GM12878 (cell line): ENCODE measurements around the gene GRIK4. TPM values are rescaled to one million over a fixed set of nuclear protein-coding genes. Genes with fewer than 3 reads are reported as not detected.

Experiments used
- ATAC-seq: fragments of 200-7000 bp; cut with Tn5 transposase; 3 replicates; pipeline ENCODE4 v1.9.1; 2020; ENCODE audit warnings: mild to moderate bottlenecking, moderate library complexity
- BruUV-seq: library from RNA; stranded (reverse); fragments of 400-500 nt; replicated peaks from 2 replicates; lab custom pipeline; 2021; lab: Mats Ljungman, UMichigan
- CTCF ChIA-PET: fragments of 300-600 bp; sonication (Branson Sonifier 250); formaldehyde crosslinking; extraction: SDS; loops from one replicate; lab custom pipeline; 2021; ENCODE audit warnings: inconsistent platforms; lab: Yijun Ruan, JAX
- POLR2A ChIA-PET: fragments of 350-600 bp; formaldehyde crosslinking; extraction: SDS; loops from one replicate; lab custom pipeline; 2021; ENCODE audit warnings: inconsistent platforms; lab: Charles Lee
- RAD21 ChIA-PET: fragments of 300-600 bp; sonication (Branson Sonifier 250); formaldehyde crosslinking; loops from one replicate; lab custom pipeline; 2023; ENCODE audit warnings: antibody characterized with exemption; ENCODE audit not compliant: unreplicated experiment; lab: Charles Lee
- SMC1A ChIA-PET: fragments of 300-600 bp; sonication (Branson Sonifier 250); formaldehyde crosslinking; loops from one replicate; lab custom pipeline; 2023; ENCODE audit not compliant: unreplicated experiment, uncharacterized antibody; lab: Charles Lee
- DNase-seq: peaks from one replicate; pipeline ENCODE4 v3.0.0-alpha.2; 2011; ENCODE audit warnings: low read depth, low spot score
- FAIRE-seq: peaks from 3 replicates; lab custom pipeline; 2011; peaks lifted over from hg19 to GRCh38; lab: Jason Lieb, UNC
- H2AFZ ChIP-seq: 2 replicates; pipeline ENCODE4 v1.6.0; 2011; ENCODE audit warnings: low read depth, low read length, control low read depth; ENCODE audit not compliant: control insufficient read depth
- H3K27ac ChIP-seq: 2 replicates; pipeline ENCODE4 v1.5.1; 2011; ENCODE audit warnings: control low read depth; ENCODE audit not compliant: control insufficient read depth, insufficient read depth
- H3K27me3 ChIP-seq, 2 experiments: replicated peaks in 1 of 2; 2 replicates each; pipeline versions ENCODE4 v1.6.0 to v1.6.1; 2011; ENCODE audit warnings: low read length in 1 of 2; ENCODE audit not compliant: control insufficient read depth in 2 of 2, insufficient read depth in 2 of 2
- H3K36me3 ChIP-seq, 2 experiments: 2 replicates each; pipeline ENCODE4 v1.5.1; 2011; ENCODE audit warnings: low read length in 1 of 2; ENCODE audit not compliant: control insufficient read depth in 2 of 2, insufficient read depth in 2 of 2
- H3K4me1 ChIP-seq: 2 replicates; pipeline ENCODE4 v1.6.1; 2011; ENCODE audit warnings: mild to moderate bottlenecking, low read length, moderate library complexity, mixed read lengths; ENCODE audit not compliant: control insufficient read depth, insufficient read depth
- H3K4me2 ChIP-seq: 2 replicates; pipeline ENCODE4 v1.6.0; 2011; ENCODE audit warnings: control low read depth; ENCODE audit not compliant: control insufficient read depth, insufficient read depth
- H3K4me3 ChIP-seq: fragments of 200-600 bp; sonication (generic); 2 replicates; pipeline ENCODE4 v1.5.1; 2016
- H3K79me2 ChIP-seq: 2 replicates; pipeline ENCODE4 v1.6.0; 2011; ENCODE audit warnings: low read length; ENCODE audit not compliant: control insufficient read depth, insufficient read depth
- H3K9ac ChIP-seq: 2 replicates; pipeline ENCODE4 v1.8.0; 2011; ENCODE audit warnings: low read length, control low read depth, mixed read lengths; ENCODE audit not compliant: control insufficient read depth, insufficient read depth
- H3K9me3 ChIP-seq: replicated peaks from 3 replicates; pipeline ENCODE4 v1.5.1; 2011; ENCODE audit warnings: mild to moderate bottlenecking, low read length; ENCODE audit not compliant: control insufficient read depth, insufficient read depth
- H4K20me1 ChIP-seq: 2 replicates; pipeline ENCODE4 v1.6.0; 2011; ENCODE audit not compliant: control insufficient read depth, insufficient read depth
- CHD1 ChIP-seq: IDR thresholded peaks from 2 replicates; pipeline ENCODE4 v1.6.1; 2012; ENCODE audit warnings: low read depth, low read length, improper control_type of control experiment
- E4F1 ChIP-seq: fragments of 450-650 bp; IDR thresholded peaks from 2 replicates; pipeline ENCODE4 v1.6.1; 2018; ENCODE audit warnings: borderline replicate concordance, mild to moderate bottlenecking; ENCODE audit not compliant: partially characterized antibody
- IRF5 ChIP-seq: fragments of 450-650 bp; IDR thresholded peaks from 2 replicates; pipeline ENCODE4 v1.6.1; 2017; ENCODE audit warnings: borderline replicate concordance
- KLF5 ChIP-seq: fragments of 450-650 bp; IDR thresholded peaks from 2 replicates; pipeline ENCODE4 v1.6.1; 2014; ENCODE audit warnings: mild to moderate bottlenecking; ENCODE audit not compliant: partially characterized antibody
- MEF2B ChIP-seq: fragments of 450-650 bp; IDR thresholded peaks from 2 replicates; pipeline ENCODE4 v1.6.1; 2018; ENCODE audit warnings: mild to moderate bottlenecking, moderate library complexity; ENCODE audit not compliant: partially characterized antibody, poor library complexity, severe bottlenecking
- MTA2 ChIP-seq: fragments of 450-650 bp; IDR thresholded peaks from 2 replicates; pipeline ENCODE4 v1.6.1; 2016; ENCODE audit warnings: low read depth, mild to moderate bottlenecking, moderate library complexity
- NR2C2 ChIP-seq: IDR thresholded peaks from 2 replicates; pipeline ENCODE4 v1.6.1; 2011; ENCODE audit warnings: borderline replicate concordance, low read depth; ENCODE audit not compliant: control insufficient read depth, insufficient read length
- PAX8 ChIP-seq: fragments of 450-650 bp; IDR thresholded peaks from 2 replicates; pipeline ENCODE4 v1.6.1; 2017; ENCODE audit warnings: mild to moderate bottlenecking, moderate library complexity
- POU2F2 ChIP-seq: IDR thresholded peaks from 3 replicates; pipeline ENCODE4 v1.6.1; 2011; ENCODE audit warnings: low read depth, mild to moderate bottlenecking, low read length, borderline replicate concordance
- RFX5 ChIP-seq: IDR thresholded peaks from 2 replicates; pipeline ENCODE4 v1.6.1; 2011; ENCODE audit warnings: low read depth, low read length, improper control_type of control experiment
- SIX5 ChIP-seq: IDR thresholded peaks from 2 replicates; pipeline ENCODE4 v1.6.1; 2011; ENCODE audit warnings: mild to moderate bottlenecking, low read depth, low read length, moderate library complexity; ENCODE audit not compliant: severe bottlenecking
- ZBTB33 ChIP-seq: fragments of 450-650 bp; IDR thresholded peaks from 2 replicates; pipeline ENCODE4 v1.6.1; 2017; ENCODE audit warnings: mild to moderate bottlenecking
- WGBS: methylation state at CpG from one replicate; pipeline ENCODE4 v1.1.6; 2016; ENCODE audit warnings: low lambda C conversion rate; ENCODE audit not compliant: insufficient replicate concordance, insufficient coverage; ENCODE audit errors: missing lambda C conversion rate; 5-methylcytosine and 5-hydroxymethylcytosine counted together
- in situ Hi-C: fragments of 300-500 bp; cut with MboI; formaldehyde crosslinking; loops from 9 replicates; pipeline ENCODE4 v1.14.3; 2018; ENCODE audit warnings: mixed read lengths
- intact Hi-C: fragments of 100-400 bp; cut with micrococcal nuclease; formaldehyde crosslinking; loops from one replicate; pipeline ENCODE4 v1.14.2; 2022; ENCODE audit not compliant: unreplicated experiment
- polyA plus RNA-seq, 11 experiments: library from polyadenylated mRNA; depleted of rRNA in 4 of 11; unstranded in 6 of 11; stranded (reverse) in 5 of 11; fragments of >200 nt; fragmentation: Nextera tagmentation in 4 of 11; fragmentation: Illumina TruSeq in 1 of 11; extraction: Ambion mirVana in 4 of 11; extraction: Trizol in 1 of 11; gene quantifications; 1 replicate in 1 of 11; 2 replicates in 10 of 11; pipeline versions ENCODE4 v1.2.1 to v1.2.3, GENCODE V29; 2011 to 2016; ENCODE audit warnings: inconsistent platforms in 2 of 11, missing spikeins in 2 of 11, low read depth in 1 of 11
- total RNA-seq, 4 experiments: library from RNA; depleted of rRNA in 3 of 4; stranded (reverse); fragments of >200 nt in 3 of 4; fragmentation: Illumina TruSeq in 1 of 4; extraction: Trizol in 1 of 4; gene quantifications; 2 replicates each; pipeline versions ENCODE4 v1.2.1 to v1.2.3, GENCODE V29; 2013 to 2021

The GRIK4 gene
- total and polyA plus RNA-seq, 10 of the 15 experiments (the other 5 are each of a cell fraction or from before 2014, with no cell fraction given): 0.33 to 3.6 (median 0.72) TPM

DNA sequence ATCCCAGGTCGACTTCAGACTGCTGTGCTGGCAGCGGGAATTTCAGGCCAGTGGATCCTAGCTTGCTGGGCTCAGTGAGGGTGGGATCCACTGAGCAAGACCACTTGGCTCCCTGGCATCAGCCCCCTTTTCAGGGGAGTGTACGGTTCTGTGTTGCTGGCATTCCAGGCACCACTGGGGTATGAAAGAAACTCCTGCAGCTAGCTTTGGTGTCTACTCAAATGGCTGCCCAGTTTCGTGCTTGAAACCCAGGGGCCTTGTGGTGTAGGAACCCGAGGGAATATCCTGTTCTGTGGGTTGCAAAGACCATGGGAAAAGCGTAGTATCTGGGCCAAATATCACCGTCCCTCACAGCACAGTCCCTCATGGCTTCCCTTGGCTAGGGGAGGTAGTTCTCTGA is 254.8 kb downstream of the GRIK4 start:
- POLR2A ChIA-PET: no interaction called here
- ATAC-seq (no peak), FAIRE-seq (no peak), DNase-seq (no peak)
- Histone ChIP-seq H3K4me2 (no peak overlapping the region), H3K4me1 (no peaks in the 10 kb centered on the region), H3K27ac (no peak overlapping the region), H3K9ac (no peak overlapping the region), H4K20me1 (no peaks in the 10 kb centered on the region), H2AFZ (no peak overlapping the region), H3K4me3 (no peak overlapping the region), H3K9me3 (peaks cover 2% of the 10 kb centered on the region; the same call in 2 of the 3 replicates), H3K79me2 (no peaks in the 10 kb centered on the region), H3K27me3 (no peaks in the 10 kb centered on the region), H3K36me3 (no peaks in the 10 kb centered on the region; a peak in 1 of 4 replicates)
- TF ChIP-seq RFX5 (no peak), IRF5 (no peak), E4F1 (no peak), ZBTB33 (no peak), SIX5 (no peak), POU2F2 (no peak), MTA2 (no peak), KLF5 (no peak), CHD1 (no peak), NR2C2 (no peak), PAX8 (no peak), MEF2B (no peak)
- CTCF ChIA-PET: no interaction called here
- SMC1A ChIA-PET: no interaction called here
- intact Hi-C loops (no loop called here), in situ Hi-C loops (no loop called here)
- no TSS peak for BruUV-seq
- 47% methylated on average over 7 of the region's 7 CpGs for WGBS
- RAD21 ChIA-PET: no interaction called here
